ENCODE measurements around the gene CAMK1D.

Gene CAMK1D

GRCh38 chr10:12482587-12482986 lies 133.2 kb downstream of the CAMK1D start:
- DNase-seq (ENCODE audit: low read depth) = no peak
- in situ Hi-C loops (cut with HindIII; ENCODE audit: low sequenced_read_pairs) = no loop called here
- H3K4me3 ChIP-seq (ENCODE audit: low read depth, low read length) = no peak overlapping the region
- TF ChIP-seq, protein P1, sequence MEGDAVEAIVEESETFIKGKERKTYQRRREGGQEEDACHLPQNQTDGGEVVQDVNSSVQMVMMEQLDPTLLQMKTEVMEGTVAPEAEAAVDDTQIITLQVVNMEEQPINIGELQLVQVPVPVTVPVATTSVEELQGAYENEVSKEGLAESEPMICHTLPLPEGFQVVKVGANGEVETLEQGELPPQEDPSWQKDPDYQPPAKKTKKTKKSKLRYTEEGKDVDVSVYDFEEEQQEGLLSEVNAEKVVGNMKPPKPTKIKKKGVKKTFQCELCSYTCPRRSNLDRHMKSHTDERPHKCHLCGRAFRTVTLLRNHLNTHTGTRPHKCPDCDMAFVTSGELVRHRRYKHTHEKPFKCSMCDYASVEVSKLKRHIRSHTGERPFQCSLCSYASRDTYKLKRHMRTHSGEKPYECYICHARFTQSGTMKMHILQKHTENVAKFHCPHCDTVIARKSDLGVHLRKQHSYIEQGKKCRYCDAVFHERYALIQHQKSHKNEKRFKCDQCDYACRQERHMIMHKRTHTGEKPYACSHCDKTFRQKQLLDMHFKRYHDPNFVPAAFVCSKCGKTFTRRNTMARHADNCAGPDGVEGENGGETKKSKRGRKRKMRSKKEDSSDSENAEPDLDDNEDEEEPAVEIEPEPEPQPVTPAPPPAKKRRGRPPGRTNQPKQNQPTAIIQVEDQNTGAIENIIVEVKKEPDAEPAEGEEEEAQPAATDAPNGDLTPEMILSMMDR (IDR thresholded peaks at IDR 0.05; ENCODE audit: low read depth, low read length, missing control alignments) = no peak

- H3K4me3 ChIP-seq (ENCODE audit: low read depth, low read length) = no peak overlapping the region
- DNase-seq (ENCODE audit: low read depth) = no peak
- TF ChIP-seq, protein P1 (IDR thresholded peaks at IDR 0.05; ENCODE audit: low read depth, low read length, missing control alignments) = no peak
- in situ Hi-C loops (cut with HindIII; ENCODE audit: low sequenced_read_pairs) = no loop called here
These were observed 134.9 kb downstream of the CAMK1D start for GRCh38 chr10:12484002-12484918.

DNA sequence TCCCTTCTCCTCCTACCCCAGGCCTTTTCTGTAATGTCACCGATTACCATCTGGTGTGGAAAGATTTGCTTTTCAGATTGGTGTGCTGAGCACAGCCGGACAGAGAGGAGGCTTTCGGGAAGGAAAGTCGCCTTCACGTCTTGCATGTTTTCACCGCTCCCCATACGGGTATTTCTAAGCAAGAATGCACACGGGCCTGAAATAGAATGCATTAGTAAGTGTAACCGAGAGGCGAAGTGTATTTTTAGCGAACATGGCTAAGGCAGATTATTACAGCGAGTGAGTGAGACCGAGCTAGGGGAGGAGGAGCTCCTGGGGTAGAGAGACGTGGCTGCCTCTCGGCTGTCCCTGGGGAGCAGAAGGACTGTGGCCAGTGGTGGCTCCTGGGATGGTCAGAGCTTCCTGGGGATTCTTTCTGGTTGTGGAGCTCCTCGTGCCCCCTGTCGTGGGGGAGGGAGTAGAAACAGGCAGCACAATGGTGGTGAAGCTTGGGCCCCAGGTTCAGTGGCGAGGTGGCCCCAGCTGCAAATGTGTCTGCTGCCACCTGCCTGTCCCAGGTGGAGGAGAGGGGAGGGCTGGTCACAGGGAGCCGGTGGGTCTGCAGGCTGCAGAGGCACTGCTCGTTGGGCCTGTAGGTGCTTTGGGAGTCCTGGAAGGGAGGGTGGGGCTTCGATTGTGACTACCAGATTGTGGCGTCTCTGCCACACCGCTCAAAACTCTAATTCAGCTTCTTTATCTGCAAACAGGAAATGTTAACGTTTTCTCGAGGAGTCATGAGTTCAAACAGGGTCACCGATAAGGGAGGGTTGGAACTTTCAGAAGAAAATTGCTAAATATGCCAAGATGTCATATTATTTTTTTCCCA lies 135.8 kb downstream of the CAMK1D start:
- DNase-seq (ENCODE audit: low read depth) = no peak
- in situ Hi-C loops (cut with HindIII; ENCODE audit: low sequenced_read_pairs) = no loop called here
- H3K4me3 ChIP-seq (ENCODE audit: low read depth, low read length) = no peak overlapping the region
- TF ChIP-seq, protein P1 (IDR thresholded peaks at IDR 0.05; ENCODE audit: low read depth, low read length, missing control alignments) = no peak

- H3K4me3 ChIP-seq (ENCODE audit: low read depth, low read length) = no peak overlapping the region
- DNase-seq (ENCODE audit: low read depth) = no peak
- in situ Hi-C loops (cut with HindIII; ENCODE audit: low sequenced_read_pairs) = no loop called here
- TF ChIP-seq, protein P1 (IDR thresholded peaks at IDR 0.05; ENCODE audit: low read depth, low read length, missing control alignments) = no peak
These were observed 138.0 kb downstream of the CAMK1D start for GRCh38 chr10:12487366-12487765.

DNA sequence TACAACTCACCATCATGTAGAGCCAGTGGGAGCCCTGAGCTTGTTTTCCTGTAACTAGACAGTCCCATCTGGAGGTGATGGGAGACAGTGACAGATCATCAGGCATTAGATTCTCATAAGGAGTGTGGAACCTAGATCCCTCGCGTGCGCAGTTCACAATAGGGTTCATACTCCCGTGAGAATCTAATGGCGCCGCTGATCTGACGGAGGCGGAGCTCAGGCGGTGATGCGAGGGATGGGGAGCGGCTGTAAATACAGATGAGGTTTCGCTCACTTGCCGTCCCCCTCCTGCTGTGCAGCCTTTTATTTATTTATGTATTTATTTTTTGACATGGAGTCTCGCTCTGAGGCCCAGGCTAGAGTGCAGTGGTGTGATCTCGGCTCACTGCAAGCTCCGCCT lies 139.3 kb downstream of the CAMK1D start:
- TF ChIP-seq, protein P1 (IDR thresholded peaks at IDR 0.05; ENCODE audit: low read depth, low read length, missing control alignments) = no peak
- no peak for DNase-seq (ENCODE audit: low read depth)
- no peak overlapping the region for H3K4me3 ChIP-seq (ENCODE audit: low read depth, low read length)
- in situ Hi-C loops (cut with HindIII; ENCODE audit: low sequenced_read_pairs) = no loop called here

GRCh38 chr10:12489357-12489756 lies 140.0 kb downstream of the CAMK1D start:
- H3K4me3 ChIP-seq (ENCODE audit: low read depth, low read length) = no peak overlapping the region
- TF ChIP-seq, protein P1 (IDR thresholded peaks at IDR 0.05; ENCODE audit: low read depth, low read length, missing control alignments) = no peak
- no peak for DNase-seq (ENCODE audit: low read depth)
- in situ Hi-C loops (cut with HindIII; ENCODE audit: low sequenced_read_pairs) = no loop called here

Data from astrocyte of the cerebellum (primary cell).